Lower leg skin (tissue), 3 donors: ENCODE data around the gene ZGLP1.

Experiments used
- CTCF ChIP-seq, 3 donors: fragments of 450-650 bp; IDR thresholded peaks; one replicate each; pipeline ENCODE4 v1.5.1; 2016; ENCODE audit warnings: antibody characterized with exemption in 3 of 3, mild to moderate bottlenecking in 3 of 3, moderate library complexity in 2 of 3
- POLR2A ChIP-seq, 2 donors: fragments of 450-650 bp; IDR thresholded peaks; one replicate each; pipeline ENCODE4 v1.6.1; 2016 to 2017; ENCODE audit warnings: antibody characterized with exemption in 2 of 2, mild to moderate bottlenecking in 1 of 2, moderate library complexity in 1 of 2

GRCh38 chr19:10278935-10279334, 30.7 kb downstream of the ZGLP1 start:
- TF ChIP-seq CTCF (IDR thresholded peaks at IDR 0.05) (no peak), POLR2A (IDR thresholded peaks at IDR 0.05) (no peak)
